Activated CD4-positive, alpha-beta T cell treated with anti-CD3 and anti-CD28 coated beads for 48 hours (primary cell): Measurements from ENCODE around the gene PEPD.
A peak's percentile ranks its signal among the peaks of the same experiment; 100 is the strongest.

Experiments
- DNase-seq: peaks from one replicate; pipeline ENCODE4 v3.0.0-alpha.2; 2020

Gene PEPD

DNA sequence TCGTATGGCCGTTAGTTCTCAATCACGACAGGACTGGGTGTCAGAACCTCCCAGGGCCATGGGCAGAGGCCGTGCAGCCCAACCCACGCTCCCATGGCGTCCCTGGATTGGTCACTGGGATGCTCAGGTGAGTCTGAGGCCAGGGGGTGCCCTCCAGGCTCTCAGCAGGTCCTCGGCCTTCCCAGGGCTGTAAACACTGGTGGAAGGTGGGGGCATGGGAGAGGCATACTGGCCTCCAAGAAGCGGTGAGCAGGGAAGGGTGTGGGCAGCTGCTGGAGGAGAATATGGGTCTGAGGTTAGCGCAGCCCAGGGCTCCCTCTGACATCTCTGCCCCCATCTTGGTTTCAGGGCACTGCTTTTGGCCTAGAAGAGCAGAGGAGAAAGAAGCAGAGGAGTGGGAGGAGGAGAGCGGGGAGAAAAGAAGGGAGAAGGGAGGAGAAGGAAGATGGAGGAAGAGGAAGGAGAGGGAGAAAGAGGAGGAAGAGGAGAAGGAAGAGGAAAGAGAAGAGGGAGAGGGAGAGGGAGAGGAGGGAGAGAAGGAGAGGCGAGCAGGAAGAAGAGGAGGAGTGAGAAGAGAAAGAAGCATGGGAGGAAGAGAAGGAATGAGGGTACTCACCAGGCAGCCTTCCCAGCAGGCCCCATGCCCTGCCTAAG lies 85.8 kb downstream of the PEPD start:
- no peak for DNase-seq

DNA sequence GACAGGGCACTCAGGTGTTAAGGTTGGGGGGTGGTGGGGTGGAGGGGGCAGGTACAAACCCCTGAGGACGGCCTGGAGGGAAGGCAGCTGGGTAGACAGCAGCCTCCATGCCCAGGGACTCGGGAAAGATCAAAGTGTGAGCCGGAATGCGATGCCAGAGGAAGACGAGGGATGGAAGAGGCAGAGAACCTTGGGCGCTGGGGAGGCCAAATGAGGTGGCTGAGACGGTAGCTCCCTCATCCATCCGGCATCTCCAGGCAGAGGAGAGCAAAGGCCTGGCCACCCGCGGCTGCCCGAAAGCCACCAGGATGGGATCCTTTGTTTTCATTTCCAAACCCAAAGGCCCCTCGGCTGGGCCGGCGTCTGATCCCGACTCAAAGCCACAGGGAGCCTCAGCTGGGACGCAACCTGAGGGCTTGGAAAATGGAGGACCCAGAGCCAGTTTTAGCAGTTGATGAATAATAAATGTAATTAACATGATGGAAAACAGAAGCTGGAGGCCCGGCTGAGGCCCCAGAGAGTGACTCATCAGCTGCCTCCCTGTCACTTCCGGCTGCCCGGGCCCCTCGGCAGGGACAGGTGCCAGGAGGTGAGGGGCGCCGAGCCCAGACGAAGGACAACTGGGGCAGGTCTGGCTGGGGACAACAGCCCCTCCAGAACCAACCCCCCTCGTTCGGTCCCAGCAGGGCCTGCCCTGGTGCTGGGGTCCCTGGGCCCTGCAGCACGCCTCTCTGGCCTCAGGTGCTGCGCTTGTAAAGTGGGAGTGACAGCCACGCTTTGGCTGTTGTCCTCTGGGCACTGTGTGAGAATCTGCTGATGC lies 86.5 kb downstream of the PEPD start:
- DNase-seq: no peak

DNA sequence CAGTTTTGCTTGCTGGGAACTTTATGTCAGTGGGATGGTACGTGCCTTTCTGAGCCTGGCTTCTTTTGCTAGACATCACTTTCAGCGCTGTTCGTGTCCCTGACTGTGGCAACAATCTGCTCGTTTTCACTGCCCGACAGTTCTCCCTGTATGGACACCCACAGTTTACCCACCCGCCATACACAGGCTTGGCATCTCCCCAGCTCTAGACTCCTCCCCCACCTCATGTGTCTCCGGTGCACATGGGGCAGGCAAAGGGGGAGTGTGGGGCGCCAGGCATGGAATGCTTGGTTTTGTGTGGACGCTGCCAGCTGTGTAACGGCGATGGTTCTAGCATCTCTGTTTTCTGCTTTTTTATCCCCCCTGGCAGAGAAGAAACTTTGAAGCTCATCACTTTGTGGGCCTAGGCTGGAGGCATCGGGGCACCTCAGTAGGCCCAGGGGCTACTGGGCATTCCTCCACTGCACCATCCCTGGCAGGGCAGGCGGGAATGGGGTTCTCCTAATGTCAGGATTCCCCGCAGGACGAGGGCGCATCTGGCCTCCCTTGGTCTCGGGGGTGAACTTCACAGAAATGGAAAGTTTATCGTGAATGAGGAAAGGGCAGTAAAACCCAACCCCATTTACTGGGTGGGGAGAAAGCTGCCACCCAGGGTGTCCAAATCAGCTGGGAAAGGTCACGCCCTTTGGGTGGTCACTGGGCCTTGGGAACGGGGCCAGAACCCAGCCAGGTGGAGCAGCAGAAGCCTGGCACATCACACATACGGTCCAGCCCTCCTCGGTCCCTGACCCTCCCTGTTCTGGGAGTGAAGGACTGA lies 87.3 kb downstream of the PEPD start:
- no peak for DNase-seq

DNA sequence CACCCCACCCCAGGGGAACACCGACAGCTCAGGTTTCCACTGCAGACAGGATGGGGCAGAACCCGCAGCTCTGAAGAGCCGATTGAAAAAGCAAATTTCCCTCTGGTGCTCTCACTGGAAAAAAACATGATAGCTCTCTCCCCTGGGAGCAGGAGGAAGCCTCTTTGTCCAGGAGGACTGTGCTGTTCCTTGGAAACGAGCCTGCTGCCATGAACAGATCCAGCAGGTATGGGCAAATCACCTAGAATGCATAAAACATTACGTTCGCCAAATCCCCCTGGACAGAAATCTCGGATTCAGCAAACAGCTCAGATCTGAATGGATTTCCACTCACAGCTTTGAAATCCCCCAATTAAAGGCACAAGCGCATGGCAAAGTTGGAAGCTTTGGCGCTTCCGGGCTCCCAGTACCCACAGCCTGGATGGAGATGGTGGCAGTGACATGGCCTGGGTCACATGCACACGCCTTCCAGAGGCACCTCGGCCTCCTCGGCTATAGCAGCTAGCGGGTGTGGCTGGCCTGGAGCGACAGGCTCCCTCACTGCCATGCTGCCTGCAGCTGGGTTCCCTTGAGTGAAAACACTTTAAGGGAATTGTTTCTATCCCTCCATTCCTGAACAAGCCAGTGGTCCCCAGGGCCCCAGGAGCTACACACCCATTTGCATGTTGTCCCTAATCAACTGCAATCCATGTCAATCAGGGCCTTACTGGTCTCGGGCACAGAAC lies 89.0 kb downstream of the PEPD start:
- no peak for DNase-seq

DNA sequence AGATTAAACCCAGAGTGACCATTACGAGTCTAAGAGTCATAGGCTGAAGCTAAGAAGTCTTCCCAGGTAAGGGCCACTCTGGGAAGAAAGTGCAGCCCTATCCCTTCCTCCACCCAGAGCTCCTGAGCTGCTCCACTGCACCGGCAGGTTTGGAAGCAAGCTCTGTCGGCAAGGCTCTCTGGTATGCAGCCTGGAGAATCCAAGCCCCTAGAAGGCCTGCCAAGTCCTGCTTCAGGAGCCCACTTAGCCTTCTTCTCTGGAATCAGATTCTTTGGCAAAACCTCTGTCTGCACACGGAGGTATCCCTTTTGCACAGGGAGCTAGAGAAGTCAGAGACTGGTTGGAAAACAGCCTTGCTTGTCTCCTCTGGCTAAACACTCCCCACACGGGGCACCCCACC lies 89.6 kb downstream of the PEPD start:
- no peak for DNase-seq

DNA sequence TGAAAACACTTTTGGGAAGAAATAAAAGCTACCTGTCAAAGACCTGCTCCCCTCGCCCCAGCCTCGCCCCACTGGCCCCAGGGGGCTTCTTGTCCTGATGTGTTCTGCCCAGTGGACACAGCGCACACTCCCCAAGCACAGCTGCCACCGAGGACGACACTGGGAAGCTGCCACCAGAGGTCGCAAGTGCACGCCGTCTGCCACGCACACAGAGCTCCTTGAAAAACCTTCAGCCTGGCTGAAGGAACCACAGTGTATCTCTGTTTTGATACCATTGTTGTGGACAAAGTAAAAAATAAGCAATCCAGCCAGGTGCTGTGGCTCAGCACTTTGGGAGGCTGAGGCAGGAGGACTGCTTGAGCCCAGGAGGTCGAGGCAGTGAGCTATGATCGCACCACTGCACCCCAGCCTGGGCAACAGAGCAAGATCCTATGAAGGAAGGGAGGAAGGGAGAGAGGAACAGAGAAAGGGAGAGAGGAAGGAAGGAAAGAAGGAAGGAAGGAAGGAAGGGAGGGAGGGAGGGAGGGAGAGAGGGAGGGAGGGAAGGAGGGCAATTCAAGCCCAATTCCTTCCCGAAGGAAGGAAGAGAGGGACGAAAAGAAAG lies 90.8 kb downstream of the PEPD start:
- peak; percentile 78 for DNase-seq

DNA sequence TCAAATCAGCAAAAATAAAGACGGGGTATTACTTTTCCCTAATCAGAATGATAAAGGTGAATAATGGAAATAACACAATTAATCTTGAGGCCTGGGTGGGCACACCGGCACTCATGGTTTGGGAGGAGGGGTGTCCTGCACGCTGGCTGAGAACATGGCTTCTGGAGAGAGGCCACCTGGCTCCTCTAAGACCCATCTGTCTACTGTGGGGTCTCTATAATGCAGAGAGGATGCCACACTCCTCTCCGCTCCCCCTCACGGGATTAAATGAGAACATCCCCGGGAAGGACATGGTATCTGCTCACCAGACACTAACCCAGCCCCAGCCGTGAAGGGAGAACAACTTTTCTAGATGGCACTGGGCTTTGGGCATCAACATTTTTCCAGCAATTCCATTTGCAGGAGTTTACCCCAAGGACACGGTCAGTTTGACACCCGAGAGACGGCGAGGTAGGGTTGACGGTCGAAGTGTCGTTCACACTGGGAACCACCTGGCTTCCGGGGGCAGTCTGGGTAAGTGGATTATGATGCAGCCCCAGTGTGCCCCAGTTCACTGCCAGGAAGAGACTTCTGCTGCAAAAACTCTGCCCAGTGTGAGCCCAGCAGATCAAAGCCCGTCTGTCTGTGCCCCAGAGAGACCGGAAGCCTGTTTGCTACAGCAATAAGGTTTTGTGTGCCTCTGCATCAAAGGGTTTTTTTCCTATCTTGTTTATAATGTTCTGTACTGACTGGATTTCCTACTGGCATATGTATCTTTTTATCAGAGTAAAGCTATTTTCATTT lies 91.5 kb downstream of the PEPD start:
- DNase-seq: no peak

DNA sequence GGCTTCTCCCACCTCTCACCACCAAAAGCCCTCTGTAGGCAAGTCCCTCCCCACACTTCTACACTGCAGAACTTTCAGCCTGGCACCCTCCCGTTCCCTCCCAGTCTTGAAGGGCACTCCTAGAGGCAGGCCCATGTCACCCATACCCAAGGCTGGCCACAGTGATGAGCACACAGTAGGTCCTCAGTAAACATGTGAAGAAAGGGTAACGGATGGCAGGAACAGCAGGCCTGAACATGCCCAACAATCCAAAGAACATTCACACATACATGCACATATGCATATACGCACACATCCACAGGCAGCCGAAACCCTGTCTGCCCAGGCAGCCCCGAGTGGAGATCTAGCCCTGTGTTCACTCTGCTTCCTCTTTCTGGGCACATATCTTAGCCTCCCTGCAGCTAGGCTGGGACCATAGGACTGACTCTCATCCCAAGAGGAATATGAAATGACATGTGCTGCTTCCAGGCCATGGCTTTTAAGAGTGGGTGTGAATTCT lies 92.9 kb downstream of the PEPD start:
- DNase-seq: no peak

DNA sequence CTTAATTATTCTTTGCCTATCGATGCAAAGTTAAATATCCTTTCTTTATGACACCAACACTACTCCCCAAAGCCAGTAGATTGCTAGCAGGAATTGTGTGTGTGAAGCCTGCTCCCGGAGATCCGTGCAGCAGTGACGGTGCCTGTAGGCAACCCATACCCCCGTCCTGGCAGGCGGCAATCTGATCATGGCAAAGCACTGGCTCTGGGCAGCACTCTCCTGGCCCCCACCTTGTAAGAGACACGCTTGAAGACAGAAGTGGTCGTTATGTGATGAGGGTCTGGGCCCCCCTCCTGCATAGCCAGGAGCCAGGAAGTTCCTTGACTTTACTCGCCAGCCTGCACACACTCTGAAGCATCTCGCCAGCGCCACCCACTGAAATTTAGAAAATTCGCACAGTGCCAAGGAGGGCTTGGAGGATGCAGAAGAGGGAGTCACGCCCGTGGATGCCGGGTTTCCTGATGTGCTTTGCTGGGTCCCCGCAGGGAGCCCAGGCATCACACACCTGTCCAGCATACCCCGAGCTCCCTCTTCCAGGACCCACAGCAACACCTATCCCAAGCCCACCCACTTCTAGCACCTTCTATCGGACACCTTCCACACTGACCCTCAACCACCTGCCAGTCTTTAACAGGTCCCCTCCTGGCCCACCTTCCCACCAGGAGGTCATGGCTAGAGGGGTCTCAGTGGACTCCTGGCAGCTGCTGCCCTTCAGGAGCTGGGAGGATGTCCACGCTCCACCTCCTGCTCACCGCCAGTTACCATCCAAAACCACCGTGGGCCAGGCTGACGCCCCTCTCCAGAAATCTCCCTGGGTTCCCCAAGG lies 93.6 kb downstream of the PEPD start:
- DNase-seq: no peak

DNA sequence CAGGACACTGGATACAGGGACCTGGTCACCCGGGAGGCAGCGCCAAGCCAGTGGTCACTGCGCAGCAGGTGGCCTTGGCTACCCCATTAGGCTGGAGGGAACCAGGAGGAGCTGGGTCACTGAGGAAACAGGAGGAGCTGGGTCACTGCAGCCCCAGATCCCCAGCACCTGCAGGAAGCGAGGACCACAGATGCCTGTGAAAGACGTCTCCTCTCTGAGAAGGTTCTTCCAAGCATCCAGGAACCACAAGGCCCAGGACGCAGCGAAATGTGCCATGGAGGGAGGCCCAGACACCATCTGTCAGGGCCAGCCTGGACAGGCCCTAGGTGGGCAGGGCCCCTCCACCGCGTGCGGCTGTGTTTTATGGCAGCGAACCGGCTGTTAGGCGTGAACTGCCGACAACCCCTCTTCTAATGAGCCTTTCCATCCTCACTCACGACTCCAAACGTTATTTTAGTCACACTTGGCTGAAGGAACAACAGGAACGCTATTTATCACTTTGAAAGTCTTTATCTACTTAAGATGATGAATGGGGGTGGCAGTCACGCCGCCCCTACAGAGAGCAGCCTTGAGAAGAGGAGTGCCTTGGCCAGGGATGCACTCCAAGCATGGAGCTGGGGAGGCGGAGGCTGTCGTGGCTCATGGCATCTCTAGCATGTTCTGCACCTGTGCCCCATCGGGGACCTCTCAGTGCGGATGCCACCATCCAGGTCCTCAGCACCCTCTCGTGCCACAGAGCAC lies 94.8 kb downstream of the PEPD start:
- DNase-seq: no peak

DNA sequence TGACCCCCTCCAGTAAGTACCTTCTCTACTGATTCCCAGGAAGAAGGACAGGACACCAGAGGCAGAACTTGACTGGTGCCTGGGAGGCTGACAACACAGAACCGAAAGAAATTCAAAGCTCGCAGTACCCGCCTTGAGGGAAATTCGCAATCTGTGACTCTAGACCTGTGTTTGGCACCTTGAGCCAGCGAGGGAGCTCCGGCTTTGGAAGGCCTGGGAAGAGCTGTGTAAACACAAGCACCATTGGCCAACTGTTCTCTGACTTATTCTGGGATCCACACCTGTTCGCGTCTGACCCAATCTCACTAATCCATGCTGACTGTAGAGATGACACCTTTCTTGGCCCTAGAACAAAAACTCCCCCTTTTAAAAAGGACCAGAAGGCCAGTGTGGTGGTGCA lies 97.4 kb downstream of the PEPD start:
- DNase-seq: no peak

DNA sequence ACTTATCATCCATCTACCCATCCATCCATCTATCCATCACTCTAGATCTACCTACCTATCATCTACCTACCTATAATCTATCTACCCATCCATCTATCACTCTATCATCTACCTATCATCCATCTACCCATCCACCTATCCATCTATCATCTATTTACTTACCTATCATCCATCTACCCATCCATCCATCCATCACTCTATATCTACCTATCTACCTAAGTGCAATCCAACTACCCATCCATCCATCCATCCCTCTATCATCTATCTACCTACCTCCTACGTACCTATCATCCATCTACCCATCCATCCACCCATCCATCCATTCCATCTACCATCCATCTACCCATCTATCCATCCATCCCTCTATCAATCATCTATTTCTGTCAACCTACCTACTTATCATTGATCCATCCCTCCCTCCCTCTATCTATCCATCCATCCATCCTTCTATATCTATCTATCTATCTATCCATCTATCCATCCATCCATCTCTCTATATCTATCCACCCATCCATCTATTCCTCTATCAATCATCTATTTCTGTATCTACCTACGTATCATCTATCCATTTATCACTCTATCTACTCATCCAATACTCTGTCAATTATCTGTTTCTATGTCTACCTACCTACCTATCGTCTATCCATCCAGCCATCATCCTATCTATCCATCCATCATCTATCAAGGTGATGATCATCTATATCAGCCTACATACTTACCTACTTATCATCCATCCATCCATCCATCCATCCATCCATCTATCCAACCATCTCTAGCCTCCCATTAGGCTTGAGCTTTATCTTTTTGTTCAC lies 99.0 kb downstream of the PEPD start:
- no peak for DNase-seq

DNA sequence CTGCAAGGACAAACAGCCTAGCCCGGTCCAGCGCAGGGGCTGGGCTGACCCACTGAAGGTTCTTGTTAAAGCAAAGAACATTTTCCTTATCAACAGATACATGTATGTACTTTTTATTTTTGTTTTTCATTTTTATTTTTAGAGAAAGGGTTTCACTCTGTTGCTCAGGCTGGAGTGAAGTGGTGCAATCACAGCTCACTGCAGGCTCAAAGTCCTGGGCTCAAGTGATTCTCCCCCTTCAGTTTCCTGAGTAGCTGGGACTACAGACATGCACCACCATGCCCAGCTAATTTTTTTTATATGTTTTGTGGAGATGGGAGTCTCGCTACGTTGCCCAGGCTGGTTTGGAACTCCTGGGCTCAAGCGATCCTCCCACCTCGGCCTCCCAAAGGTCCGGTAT lies 100.2 kb downstream of the PEPD start:
- DNase-seq: no peak

DNA sequence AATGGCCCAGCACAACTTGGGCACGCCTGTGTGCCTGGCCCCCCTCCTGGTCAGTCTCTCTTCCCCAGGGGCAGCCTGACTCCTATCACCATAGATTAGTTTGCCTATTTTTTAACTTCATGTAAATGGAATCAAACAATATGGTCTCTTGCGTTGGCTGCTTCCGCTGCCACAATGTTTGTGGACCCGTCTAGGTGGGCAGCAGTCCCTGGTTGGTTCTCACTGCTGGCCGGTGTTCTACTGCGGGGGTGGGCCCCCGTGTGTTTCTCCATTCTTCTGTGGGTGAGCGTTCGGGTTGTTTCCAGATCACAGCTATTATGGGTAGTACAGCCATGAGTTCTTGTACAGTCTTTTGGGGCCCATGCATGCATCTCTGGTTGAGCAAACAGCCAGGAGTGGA lies 100.8 kb downstream of the PEPD start:
- no peak for DNase-seq

DNA sequence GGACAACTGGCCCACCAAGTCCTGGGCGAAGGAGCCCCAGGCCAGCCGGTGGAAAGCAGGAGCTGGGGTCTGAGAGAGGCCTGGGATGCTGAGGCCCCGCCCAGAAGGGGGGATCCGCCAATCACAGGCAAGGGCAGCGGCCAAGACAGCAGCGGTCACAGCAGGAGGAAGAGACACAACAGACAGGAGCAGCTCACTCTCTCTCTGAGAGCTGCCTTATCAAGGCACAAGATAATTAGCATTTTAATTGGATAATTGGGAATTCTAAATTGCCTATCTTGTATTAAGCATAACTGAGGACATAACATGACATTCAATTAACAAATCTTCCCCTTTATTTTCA lies 101.8 kb downstream of the PEPD start:
- DNase-seq: no peak

DNA sequence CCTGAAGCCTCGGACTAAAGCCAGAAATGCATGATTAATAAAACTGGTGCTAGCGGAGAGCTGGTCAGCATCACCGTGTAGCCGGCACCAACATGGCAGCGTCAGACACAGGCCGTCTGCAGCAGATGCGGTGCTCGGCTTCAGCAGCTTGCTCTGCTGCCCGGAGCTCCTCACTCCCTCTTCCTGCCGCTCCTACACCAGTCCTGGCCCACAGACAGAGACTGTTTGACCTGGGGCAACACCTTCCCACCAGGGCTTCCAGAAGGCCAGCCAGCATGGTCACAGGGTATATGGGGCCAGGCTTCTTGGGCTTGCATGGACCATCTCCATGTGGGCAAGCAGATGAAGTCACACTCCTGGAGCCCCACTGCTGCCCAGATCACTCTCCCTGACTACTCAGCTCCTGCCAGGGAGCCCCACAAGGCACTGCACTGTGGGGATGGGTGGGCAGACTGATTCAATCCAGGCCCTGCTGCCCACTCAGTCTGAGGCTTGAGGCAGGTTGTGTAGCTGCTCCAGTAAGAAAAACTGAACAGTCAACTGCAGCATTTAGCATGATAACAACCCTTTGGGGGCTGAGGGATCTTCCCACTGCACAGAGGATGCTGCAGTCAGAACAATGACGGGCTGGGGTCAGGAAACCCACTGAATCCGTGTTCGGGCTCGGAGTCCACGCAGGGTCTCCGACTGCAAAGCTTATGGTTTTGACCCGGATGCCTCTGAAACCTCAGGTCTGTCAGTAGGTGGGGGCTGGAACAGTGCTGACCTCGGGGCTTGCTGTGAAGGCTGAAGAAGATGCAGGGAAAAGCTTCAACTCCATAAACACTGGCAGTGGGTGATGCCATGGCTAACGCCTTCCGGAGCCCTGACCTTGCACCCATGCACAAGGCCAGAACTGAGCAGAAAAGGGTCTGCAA lies 102.5 kb downstream of the PEPD start:
- DNase-seq: no peak

DNA sequence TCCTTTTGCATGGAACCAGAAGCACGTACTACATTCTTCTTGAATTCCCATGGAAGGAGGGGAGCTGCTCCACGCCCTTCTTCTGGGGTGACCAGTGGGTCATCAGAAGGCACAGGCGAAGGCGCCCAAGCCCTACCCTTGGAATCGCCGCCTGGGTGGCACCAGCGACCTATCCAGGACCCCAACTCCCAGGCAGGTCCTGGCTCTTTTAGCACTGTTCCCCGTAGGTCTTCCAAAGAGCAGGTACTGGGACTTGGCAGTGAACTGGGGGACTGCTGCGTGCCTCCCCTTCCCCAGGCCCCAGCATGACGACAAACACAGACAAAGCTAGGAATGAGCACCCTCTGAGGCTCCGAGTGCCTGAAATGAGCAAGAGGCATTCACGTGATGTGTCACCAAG lies 103.1 kb downstream of the PEPD start:
- no peak for DNase-seq

DNA sequence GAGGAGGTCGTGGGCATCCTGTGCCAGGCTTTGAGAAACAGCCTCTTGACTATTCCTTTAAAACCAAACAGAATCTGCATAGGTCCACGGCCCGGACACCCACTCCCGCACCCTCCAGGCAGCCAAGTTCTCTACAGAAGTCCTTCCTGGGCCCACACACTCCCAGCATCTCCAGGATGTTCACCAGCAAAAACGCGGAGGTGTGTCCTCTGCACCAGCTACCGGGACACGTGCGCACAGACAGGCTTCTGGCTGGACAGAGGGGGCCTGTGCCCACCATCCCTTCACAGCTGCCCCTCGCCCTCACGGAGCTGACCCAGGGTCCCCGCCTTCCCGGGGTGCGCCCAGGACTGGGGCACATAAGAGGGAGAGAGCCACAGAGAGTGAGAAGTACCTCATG lies 103.8 kb downstream of the PEPD start:
- no peak for DNase-seq
